Fibroblast of lung (primary cell): ENCODE measurements around the gene TAF11.

Experiments used
- CTCF ChIP-seq, 2 donors: IDR thresholded peaks in 1 of 2; conservative IDR thresholded peaks in 1 of 2; 1 replicate in 1 of 2; 2 replicates in 1 of 2; pipeline ENCODE4 v1.5.1; 2011 to 2012; ENCODE audit warnings: low read length in 2 of 2, control low read depth in 1 of 2, inconsistent platforms in 1 of 2, low read depth in 1 of 2, mild to moderate bottlenecking in 1 of 2
- EZH2 ChIP-seq: IDR thresholded peaks from 2 replicates; pipeline ENCODE4 v1.5.1; 2012; ENCODE audit warnings: low read length, control low read depth, mild to moderate bottlenecking; ENCODE audit errors: missing control alignments

GRCh38 chr6:34888514-34888856, 643 bp upstream of the TAF11 start:
- TF ChIP-seq CTCF (conservative IDR thresholded peaks at IDR 0.05 in 1 of 2, IDR thresholded peaks at IDR 0.05 in 1 of 2; ENCODE audit: low read depth in 1 of 2, low read length in 2 of 2) (no peak), EZH2 (no peak)
